ENCODE data around the gene TIGD3. TPM values are rescaled to one million over a fixed set of nuclear protein-coding genes. Genes with fewer than 3 reads are reported as not detected.

The TIGD3 gene
- polyA plus RNA-seq, 1 donor (not counting 4 experiments of a cell fraction or from before 2014, with no cell fraction given): not detected

GRCh38 chr11:65334696-65335295 lies 19.8 kb upstream of the TIGD3 start:
- Histone ChIP-seq H3K27ac (ENCODE audit: control insufficient read depth, insufficient read depth, low read length) (peak overlapping the region; percentile 85), H4K20me1 (ENCODE audit: control insufficient read depth, extremely low read depth, insufficient read depth, low read length) (no peaks in the 10 kb centered on the region), H3K9me1 (ENCODE audit: control insufficient read depth, extremely low read depth, insufficient read depth, low read length) (no peaks in the 10 kb centered on the region), H2AFZ (ENCODE audit: control insufficient read depth, low read length) (no peak overlapping the region), H3K36me3 (ENCODE audit: control insufficient read depth in 2 of 2, extremely low read depth in 1 of 2, insufficient read depth in 2 of 2, low read length in 2 of 2) (peaks cover 3 to 4% of the 10 kb centered on the region in 2 experiments), H3K9me3 (ENCODE audit: control insufficient read depth, low read depth, low read length) (no peaks in the 10 kb centered on the region), H3K79me2 (ENCODE audit: control insufficient read depth, insufficient read depth, low read length) (peaks cover 54% of the 10 kb centered on the region), H3K27me3 (ENCODE audit: control insufficient read depth, extremely low read depth, insufficient read depth, low read length) (no peaks in the 10 kb centered on the region), H3K4me2 (ENCODE audit: control insufficient read depth, extremely low read depth, insufficient read depth, low read depth, low read length) (peak overlapping the region; percentile 87), H3K4me3 (ENCODE audit: control insufficient read depth in 2 of 3, extremely low read depth in 1 of 3, insufficient read depth in 2 of 3, low read depth in 1 of 3, low read length in 3 of 3) (peak overlapping the region; percentile 93 to 98 (median 96)), H3K4me1 (ENCODE audit: control insufficient read depth, extremely low read depth, insufficient read depth, low read length) (peaks cover 13% of the 10 kb centered on the region), H3K9ac (ENCODE audit: control insufficient read depth, extremely low read depth, insufficient read depth, low read length) (peak overlapping the region; percentile 97)
- TF ChIP-seq EZH2 (IDR thresholded peaks at IDR 0.05; ENCODE audit: low read length) (no peak), CTCF (optimal IDR thresholded peaks at IDR 0.05 in 1 of 3, IDR thresholded peaks at IDR 0.05 in 1 of 3, conservative IDR thresholded peaks at IDR 0.05 in 1 of 3; ENCODE audit: extremely low read depth in 1 of 3, insufficient read depth in 2 of 3, low read length in 3 of 3) (no peak)
- dilution Hi-C loops (cut with MboI; ENCODE audit: extremely low pct_ligation_motif_present, low sequenced_read_pairs): no loop called here
- FAIRE-seq (no peak), DNase-seq (ENCODE audit: low read depth, low spot score) (no peak)

DNA sequence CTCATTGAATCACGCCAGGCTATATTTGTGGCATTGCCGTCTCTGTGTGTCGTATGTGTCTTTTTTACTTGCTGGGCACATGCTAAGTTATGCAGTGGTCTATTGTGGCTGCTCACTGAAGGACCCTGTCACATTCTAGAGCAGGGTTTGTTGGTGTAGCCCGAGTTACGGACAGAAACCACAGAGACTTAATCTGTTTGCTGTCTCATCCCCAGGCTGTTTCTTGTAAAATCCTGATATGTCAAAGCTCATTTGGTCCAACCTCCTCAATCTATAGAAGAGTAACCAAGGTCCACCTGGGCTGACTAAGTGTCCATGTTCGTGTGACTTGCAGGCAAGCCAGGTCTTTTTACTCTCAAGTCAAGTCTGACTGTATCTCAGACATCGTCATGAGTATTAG lies 15.9 kb upstream of the TIGD3 start:
- Histone ChIP-seq H3K4me2 (ENCODE audit: control insufficient read depth, extremely low read depth, insufficient read depth, low read depth, low read length) (no peak overlapping the region), H2AFZ (ENCODE audit: control insufficient read depth, low read length) (no peak overlapping the region), H3K27ac (ENCODE audit: control insufficient read depth, insufficient read depth, low read length) (no peak overlapping the region), H3K27me3 (ENCODE audit: control insufficient read depth, extremely low read depth, insufficient read depth, low read length) (no peaks in the 10 kb centered on the region), H3K9ac (ENCODE audit: control insufficient read depth, extremely low read depth, insufficient read depth, low read length) (no peak overlapping the region), H3K79me2 (ENCODE audit: control insufficient read depth, insufficient read depth, low read length) (peaks cover 58% of the 10 kb centered on the region), H4K20me1 (ENCODE audit: control insufficient read depth, extremely low read depth, insufficient read depth, low read length) (no peaks in the 10 kb centered on the region), H3K36me3 (ENCODE audit: control insufficient read depth in 2 of 2, extremely low read depth in 1 of 2, insufficient read depth in 2 of 2, low read length in 2 of 2) (peaks cover 17 to 24% of the 10 kb centered on the region in 2 experiments), H3K9me1 (ENCODE audit: control insufficient read depth, extremely low read depth, insufficient read depth, low read length) (no peaks in the 10 kb centered on the region), H3K4me3 (ENCODE audit: control insufficient read depth in 2 of 3, extremely low read depth in 1 of 3, insufficient read depth in 2 of 3, low read depth in 1 of 3, low read length in 3 of 3) (no peak overlapping the region), H3K9me3 (ENCODE audit: control insufficient read depth, low read depth, low read length) (no peaks in the 10 kb centered on the region), H3K4me1 (ENCODE audit: control insufficient read depth, extremely low read depth, insufficient read depth, low read length) (peaks cover 9% of the 10 kb centered on the region)
- DNase-seq (ENCODE audit: low read depth, low spot score): no peak
- FAIRE-seq: no peak
- dilution Hi-C loops (cut with MboI; ENCODE audit: extremely low pct_ligation_motif_present, low sequenced_read_pairs): no loop called here
- TF ChIP-seq EZH2 (IDR thresholded peaks at IDR 0.05; ENCODE audit: low read length): no peak
- TF ChIP-seq CTCF (optimal IDR thresholded peaks at IDR 0.05 in 1 of 3, IDR thresholded peaks at IDR 0.05 in 1 of 3, conservative IDR thresholded peaks at IDR 0.05 in 1 of 3; ENCODE audit: extremely low read depth in 1 of 3, insufficient read depth in 2 of 3, low read length in 3 of 3): no peak
